Stimulated activated naive CD4-positive, alpha-beta T cell (primary cell): Measurements from ENCODE around the gene MED7.
A peak's percentile ranks its signal among the peaks of the same experiment; 100 is the strongest.
"Not testable (repeated sequence)": the region's sequence is repeated elsewhere in the genome, so short reads cannot be mapped to it uniquely, and the experiment has no call there.

ENCODE experiments used
- DNase-seq, 6 experiments: peaks; one replicate each; lab custom pipeline; 2025; lab: John Stamatoyannopoulos, UW

The MED7 gene, protein sequence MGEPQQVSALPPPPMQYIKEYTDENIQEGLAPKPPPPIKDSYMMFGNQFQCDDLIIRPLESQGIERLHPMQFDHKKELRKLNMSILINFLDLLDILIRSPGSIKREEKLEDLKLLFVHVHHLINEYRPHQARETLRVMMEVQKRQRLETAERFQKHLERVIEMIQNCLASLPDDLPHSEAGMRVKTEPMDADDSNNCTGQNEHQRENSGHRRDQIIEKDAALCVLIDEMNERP

DNA sequence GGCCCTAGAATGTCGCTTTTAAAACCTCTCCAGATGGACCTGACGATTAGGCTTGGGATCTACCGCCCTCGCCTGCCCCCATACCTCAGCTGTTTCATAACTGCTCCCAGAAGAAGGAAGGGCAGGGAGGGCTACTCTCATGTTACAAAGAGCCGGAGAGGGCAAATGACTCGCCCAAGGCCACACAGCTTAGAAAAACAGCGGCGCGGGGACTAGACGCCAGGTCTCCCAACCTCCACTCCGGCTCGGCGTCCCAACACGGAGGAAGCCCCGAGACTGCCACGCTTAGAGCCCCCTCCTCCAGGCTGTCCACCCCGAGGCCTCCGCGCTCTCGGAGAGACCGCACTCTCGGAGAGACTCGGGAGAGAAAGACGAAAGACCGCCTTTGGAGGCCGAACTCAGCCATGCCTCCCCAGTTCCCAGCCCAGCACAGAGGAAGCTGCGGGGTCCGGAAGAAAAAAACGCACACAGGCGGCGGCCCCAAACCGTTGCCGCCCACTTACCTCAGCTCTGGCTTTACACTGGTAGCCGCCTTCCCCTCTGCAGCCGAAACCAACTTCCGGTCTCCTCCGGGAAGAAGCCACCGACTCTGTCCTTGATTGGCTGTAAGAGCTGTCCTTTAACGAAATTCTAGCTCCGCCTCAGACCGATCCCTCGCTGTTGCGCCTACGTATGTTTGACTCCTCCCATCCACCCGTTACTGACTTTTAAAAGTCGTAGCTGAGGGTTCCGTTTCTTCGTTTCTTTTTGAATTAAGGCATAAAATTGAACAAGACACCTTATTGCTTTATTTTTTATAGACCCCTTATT is at the start of gene MED7:
Gene MED7, minus strand, starts transcription at position 549 of the 810 bp plus-strand sequence. CDS start 3,434 bp downstream, outside the sequence.
- DNase-seq: peak; percentile 71 to 96 (median 93)

DNA sequence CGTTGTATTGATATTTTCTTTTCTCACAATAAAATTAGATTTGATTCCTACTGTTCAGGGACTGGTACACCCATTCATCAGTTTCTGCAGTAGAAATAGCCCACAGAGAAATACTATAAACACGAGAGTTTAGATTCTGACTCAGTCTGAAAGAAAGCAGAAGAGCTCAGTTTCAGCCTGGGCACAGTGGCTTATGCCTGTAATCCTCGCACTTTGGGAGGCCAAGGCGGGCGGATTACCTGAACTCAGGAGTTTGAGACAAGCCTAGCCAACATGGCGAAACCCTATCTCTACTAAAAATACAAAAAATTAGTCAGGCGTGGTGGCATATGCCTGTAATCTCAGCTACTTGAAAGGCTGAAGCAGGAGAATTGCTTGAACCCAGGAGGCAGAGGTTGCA is 46.6 kb upstream of the MED7 start:
- DNase-seq: no peak

DNA sequence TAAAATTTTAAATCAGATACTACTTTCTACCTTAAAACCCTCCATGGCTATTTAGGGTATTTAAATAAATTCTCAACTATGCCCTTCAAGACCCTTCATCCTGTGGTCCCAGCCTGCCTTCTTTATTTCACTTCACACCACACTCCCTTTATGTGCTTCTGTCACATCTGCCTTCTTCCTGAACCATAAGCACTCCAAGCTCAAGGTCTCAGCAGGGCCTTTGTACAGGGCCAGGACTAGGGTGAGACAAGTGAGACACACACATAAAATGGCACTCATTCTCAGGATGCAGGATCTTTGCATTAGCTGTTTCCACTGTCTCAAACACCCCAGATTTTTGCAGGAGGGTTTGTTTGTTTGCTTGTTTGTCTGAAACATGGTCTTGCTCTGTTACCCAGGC is 45.6 kb upstream of the MED7 start:
- DNase-seq: no peak

DNA sequence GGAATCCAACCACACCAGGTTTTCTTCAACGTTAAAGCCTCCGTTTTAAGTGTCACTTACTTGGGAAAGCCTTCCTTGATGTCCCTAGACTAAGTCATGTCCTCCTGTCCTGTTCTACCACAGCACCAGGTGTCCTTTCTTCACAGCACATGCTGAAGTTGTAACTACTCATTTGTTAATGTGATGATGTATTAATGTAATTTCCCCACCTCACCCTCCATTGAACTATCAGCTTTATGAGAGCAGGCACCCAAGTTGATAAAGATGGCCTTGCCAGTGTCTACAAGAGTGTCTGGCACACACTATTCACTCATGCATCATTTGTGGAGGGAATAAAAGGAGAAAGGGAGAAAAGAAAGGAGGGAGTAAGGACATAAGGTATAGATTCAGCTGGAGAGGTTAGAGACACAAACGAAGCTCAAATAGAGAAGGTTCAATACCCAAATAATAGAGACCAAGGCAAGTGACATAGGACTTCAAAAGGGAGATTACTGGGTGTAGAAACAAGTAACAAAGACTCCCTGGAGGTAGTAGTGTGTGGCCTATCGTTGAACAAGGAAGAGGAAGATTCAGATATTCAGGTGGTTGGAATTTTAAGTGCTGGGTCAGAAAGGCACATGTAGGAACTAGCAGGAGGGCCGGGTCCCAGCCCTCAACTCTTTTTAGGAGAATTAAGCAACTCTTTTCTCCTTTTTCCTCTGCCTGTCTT is 44.5 kb upstream of the MED7 start:
- no peak for DNase-seq

DNA sequence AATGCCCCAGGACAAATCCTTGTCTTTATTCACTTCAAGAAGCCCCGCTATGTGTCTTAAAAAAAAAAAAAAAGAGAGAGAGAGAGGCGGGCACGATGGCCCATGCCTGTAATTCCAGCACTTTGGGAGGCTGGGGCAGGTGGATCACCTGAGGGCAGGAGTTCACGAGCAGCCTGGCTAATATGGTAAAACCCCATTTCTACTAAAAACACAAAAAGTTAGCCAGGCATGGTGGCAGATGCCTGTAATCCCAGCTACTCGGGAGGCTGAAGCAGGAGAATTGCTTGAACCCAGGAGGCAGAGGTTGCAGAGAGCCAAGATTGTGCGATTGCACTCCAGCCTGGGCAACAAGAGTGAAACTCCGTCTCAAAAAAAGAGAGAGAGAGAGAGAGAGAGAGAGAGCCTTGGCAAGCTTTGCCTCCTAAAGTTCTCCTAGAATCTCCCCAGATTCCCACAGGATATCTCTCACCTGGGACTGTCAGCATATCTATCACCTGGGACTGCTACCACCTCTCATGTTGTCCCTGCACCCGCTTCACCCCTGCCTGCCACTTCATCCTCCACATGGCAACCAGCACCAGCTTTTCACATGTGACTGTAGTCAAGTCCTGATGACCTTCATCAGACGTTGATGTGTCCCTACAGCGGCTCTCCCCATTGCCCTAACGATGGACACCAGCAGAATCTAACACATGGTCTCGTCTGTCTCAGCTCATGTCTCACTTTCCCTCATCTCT is 43.8 kb upstream of the MED7 start:
- no peak for DNase-seq

DNA sequence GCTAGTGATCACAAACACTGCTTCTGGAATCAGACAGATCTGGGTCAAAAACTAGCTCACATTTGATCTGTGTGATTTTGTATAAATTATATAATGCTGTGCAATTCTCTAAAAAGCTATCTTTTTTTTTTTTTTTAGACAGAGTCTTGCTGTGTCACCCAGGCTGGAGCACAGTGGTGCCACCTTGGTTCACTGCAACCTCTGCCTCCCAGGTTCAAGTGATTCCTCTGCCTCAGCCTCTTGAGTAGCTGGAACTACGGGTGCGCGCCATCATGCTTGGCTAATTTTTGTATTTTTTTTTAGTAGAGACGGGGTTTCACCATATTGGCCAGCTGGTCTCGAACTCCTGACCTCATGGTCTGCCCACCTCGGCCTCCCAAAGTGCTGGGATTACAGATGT is 42.5 kb upstream of the MED7 start:
- DNase-seq: not testable (repeated sequence)

DNA sequence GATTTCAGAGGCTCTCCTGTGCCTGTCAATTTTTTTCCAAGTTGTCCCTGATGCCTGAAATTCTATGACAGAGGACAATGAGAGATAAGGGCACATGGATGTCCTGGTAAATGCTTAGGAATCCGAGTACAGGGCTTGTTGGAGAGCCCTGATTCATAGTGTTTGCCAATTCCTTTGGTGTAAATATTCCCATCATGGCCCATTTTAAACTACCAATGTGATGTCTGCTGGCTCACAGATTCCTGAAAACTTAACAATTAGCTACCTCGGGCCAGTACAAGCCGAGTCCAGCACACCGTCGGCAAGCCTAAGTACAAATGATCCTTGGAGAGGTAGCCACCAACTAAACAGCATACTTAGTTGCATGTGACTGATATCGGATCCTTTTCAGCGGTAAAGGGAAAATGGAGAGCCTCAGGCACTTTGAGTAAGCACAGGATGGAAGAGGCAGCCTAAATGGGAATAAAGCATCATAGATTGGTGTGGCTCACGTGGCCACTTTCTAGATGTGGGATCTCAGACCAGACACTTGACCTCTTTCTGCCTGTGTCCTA is 41.5 kb upstream of the MED7 start:
- no peak for DNase-seq

DNA sequence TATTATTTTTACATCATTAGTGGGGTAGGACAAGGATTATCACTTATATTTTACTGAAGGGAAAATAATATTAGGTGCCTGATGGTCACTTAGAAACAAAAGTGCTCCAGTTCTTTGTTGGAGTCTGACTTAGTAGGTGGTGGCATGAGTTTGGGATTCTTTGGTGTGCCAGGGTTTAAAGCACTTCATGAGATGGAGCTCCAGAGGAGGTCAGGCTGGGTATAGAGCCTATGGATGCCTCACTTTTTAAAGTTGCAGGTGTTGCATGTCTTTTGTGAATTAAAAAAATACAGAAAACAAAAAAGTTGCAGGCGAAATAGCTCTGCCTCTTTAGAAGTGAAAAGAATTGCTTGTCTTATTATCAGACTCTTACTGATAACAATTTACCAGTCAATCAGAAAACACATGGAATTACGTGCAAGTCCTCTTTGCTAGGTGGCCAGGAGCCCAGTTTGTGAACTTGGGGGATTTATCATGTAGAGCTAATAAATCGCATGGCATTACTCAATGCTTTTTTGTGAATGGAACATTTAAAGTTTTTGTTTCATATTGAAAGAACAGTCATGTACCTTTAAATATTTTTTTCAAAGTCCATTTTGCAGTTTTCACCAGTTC is 39.6 kb upstream of the MED7 start:
- no peak for DNase-seq

DNA sequence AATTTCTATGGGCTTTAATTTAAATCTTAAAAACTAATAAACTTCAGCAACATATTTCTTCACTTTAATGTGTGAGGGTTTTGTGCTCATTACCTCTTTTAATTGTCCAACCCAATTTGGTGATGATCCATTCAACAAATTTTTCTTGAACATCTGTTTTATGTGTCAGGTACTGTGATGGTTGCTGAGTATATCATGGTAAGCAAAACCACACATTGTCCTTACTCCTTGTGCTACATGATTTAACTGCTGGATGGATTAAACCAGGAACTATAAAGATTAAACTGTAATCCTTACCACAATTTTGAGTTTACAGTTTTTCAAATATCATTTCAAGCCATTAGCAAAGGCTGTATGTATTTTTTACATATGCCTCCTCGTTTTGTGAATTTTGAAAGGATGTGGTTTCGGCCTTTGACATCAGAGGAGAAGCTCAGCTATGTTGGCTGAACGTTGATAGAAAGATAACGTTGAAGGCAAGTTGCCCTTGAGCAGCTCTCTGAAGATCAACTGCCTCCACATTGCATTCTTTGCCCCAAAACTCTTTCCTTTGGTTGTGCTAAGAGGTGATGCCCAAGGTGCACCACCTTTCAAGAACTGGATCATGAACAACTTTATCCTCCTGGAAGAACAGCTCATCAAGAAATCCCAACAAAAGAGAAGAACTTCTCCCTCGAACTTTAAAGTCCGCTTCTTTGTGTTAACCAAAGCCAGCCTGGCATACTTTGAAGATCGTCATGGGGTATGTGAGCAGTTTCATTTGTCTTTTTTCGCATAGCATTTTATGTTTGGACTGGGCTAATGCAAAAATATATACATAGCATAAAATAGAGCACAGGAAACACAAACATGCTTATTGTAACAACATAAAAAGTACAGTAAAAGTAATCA is 38.0 kb upstream of the MED7 start, which contains the start of gene ITK:
Gene ITK, plus strand, starts transcription at position 467 of the 891 bp plus-strand sequence. Its CDS starts 138 bp downstream, at position 605.
- peak in 5 of 6 experiments; percentile 29 to 80 (median 76) for DNase-seq

DNA sequence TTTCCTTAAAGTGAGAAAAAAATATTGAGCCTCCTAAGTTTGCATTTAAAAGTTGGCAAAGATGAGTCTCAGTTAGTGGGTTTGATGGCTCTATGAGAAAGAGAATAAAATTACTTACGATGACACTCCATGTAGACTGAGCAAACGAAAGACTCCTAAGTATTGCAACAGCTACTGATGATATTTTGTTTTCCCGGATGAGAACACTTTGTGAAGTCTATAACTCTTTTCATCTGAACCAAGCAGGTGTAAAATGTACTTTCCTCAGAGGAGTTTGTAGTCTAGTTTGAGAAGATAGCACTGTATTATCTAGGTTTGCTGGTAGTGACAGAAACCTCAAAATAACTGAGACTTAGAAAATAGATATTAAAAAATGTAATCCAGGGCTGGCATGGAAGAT is 36.3 kb upstream of the MED7 start:
- DNase-seq: peak in 2 of 6 experiments; percentile 51 to 53

DNA sequence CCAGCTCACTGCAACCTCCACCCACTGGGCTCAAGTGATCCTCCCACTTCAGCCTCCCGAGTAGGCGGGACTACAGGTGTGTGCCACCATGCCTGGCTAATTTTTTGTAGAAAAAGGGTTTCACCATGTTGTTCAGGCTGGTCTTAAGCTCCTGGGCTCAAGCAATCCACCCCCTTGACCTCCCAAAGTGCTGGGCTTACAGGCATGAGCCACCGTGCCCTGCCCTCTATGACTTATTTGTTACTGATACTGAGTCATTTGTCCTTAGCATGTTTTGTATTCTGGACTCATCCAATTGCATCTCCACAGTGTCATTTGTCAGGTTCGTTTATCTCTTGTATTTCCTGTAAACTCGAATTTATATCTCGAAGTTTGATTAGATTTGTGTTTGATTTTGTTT is 35.3 kb upstream of the MED7 start:
- no peak for DNase-seq

DNA sequence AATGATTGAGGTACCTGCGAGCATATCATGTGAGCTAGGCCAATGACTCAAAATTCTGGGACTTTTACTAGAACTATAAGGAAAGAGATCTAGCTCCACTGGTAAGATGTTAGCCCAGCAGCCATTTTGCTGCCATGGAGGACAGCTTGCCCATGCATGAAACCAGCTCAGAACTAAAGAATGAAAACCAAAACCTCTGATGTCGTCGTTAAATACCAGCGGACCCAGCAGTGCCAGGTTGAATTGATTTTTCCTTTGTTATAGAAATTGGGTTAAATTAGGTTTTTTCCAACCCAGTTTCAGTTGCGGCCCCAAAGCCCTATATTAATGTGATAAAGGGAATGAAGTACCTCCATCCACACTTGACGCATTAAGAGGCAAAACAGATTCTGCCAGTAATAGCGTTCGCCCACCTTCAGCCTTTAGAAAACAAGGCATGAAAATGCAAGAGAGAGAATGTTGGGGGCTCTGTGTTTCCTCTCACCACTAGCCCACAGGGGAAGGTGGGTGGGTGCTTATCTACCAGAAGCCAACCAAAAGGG is 32.5 kb upstream of the MED7 start:
- DNase-seq: no peak

DNA sequence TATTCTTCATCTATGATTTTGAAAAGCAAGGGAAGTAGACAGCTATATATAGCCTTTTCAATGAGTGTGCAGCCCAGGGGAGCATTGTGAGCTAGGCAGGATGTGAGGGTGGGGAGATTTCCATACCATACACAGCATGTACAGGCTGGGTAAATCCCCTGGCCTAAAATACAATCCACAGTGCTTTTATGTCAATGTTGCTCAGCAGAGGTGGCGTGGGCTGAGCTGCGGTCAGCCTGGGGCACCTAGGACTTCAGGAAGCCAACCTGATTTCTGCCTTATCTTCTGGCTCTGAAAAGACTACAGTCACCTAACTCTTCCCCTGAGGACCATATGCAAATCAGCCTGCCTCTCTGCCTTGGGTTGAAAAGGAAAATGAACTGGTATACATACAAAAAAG is 29.7 kb upstream of the MED7 start:
- DNase-seq: peak; percentile 54 to 75 (median 70)

DNA sequence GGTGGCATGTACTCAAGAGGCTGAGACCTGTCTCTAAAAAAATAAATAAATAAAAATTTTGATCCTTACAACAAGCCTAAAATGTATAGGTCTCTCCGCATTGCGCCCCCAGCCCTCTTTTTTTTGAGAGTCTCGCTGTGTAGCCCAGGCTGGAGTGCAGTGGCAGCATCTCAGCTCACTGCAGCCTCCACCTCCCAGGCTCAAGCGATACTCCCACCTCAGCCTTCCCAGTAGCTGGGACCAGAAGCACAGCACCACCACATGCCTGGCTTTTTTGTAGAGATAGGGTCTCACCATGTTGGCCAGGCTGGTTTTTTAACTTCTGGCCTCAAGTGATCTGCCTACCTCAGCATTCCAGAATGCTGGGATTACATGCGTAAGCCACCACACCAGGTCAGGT is 25.6 kb upstream of the MED7 start:
- DNase-seq: no peak

DNA sequence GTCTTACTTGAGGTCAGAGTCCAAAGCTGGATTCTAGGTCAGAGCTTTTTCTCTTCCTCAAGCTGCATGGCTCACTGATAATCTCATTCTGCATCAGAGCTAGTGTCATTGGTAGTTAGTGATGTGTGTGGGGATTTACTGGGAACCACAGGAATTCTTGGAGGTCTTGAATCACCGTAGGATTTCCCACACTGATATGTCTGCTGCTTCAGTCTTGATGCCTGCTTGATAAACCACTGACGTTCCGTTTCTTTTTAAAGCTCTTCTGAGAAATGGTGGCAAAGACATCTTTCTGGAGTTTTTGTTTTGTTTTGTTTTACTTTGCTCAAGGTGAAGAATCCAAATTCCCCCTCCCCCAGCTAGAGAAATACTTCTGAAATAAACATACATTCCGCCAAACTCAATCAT is 24.6 kb upstream of the MED7 start:
- no peak for DNase-seq

DNA sequence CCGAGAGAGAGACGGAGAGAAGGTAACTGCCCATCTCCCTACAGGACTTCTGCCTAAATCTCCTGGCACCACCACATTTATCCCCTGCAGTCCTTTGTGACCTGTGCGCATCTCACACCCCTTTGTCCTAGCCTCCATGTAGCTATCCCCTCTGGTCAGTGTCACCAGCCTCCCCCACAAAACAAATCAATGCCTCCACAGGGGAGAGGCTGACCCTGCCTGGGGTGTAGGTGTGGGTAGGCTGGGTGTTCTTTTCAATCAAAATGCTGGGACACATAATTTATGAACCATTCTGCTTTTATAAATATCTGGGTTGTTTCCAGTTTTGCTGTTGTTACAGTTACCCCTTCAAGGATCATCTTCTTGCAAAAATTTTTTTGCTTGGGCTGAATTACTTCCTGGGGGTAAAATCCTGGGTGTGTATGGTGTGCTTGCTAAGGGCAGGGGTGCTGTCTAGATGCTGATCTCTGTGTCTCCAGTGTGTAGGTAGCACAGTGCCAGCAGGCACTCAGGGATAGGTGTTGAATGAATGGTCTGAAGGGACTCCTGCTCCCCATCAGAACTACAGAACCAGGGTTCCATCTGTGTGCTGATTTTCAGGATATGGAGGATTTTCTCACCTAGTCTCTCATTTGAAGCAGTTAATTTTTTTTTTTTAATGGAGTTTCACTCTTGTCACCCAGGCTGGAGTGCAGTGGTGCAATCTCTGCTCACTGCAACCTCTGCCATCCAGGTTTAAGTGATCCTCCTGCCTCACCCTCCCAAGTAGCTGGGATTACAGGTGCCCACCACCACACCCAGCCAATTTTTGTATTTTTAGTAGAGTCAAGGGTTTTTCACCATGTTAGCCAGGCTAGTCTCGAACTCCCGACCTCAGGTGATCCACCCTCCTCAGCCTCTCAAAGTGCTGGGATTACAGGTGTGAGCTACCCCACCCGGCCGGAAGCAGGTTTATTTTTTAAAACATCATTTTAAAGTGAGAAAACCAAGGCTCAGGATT is 23.8 kb upstream of the MED7 start, which contains the start of gene GARIN3:
Gene GARIN3, minus strand, starts transcription at position 51 of the 1,000 bp plus-strand sequence. CDS start 96 bp downstream, outside the sequence.
- no peak for DNase-seq

DNA sequence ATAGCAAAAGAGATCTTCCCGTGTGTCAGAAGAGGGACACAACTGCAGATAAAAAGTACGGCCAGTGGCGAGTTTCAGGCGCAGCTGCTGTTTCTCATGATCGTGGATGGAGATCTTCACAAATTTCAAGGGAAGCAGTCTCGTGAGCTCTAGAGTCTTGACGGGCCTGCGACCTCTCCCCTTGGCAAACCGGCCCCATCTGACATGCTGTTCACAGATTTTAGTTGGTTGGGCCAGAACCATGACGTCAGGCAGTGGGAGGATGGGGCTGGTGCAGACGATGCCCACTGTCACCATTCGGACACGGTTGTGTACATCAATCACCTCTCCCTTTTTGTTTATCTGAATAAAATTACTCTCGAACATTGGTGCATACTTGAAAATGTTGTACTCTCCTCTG is 23.0 kb upstream of the MED7 start:
- DNase-seq: no peak

DNA sequence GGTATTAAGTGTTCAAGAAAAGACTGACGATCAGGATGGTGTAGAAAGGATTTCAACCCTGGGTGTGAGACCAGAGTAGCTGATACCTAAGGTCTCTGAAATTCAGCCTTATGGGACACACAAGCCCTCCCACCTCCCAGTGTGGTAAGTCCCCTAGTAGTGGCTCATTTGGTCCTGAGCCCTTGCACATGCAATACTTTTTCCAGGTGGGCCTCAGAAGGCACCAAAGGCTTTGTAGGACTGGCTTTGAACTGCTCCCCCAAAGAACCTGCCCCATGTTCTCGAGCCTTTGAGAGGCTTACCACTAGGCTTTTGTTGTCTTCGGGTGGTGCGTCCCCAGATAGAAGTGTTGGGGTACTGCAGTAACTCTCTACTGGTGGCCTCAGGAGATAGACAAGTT is 22.6 kb upstream of the MED7 start:
- no peak for DNase-seq

DNA sequence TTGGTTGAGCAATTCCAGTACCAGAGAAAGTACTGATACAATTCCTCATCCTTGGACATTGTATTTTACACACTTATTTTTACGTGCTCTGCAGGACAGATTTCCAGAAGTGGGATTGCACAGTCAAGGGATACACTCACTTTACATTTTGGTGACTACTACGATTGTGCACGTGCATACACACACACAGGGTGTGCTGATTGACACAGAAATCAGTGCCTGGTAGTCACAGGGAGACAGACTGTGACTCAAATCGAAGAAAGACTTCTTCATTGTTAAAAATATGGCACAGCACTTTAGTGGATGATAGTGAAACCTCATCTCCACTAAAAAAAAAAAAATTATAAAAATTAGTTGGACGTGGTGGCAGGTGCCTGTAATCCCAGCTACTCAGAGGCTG is 21.9 kb upstream of the MED7 start:
- no peak for DNase-seq
